Neural progenitor cell (in vitro differentiated cells): Measurements from ENCODE around the gene NAA35. TPM values are rescaled to one million over a fixed set of nuclear protein-coding genes. Genes with fewer than 3 reads are reported as not detected.

Experiments
- DNase-seq: peaks from one replicate; pipeline ENCODE4 v3.0.0-alpha.2; 2016; ENCODE audit warnings: low spot score
- H2AFZ ChIP-seq: fragments of 200-600 bp; sonication (generic); replicated peaks from 2 replicates; pipeline ENCODE4 v1.6.1; 2016; ENCODE audit warnings: antibody characterized with exemption
- H3F3A ChIP-seq: fragments of 200-600 bp; sonication (generic); 2 replicates; pipeline ENCODE4 v1.6.1; 2016; ENCODE audit warnings: antibody characterized with exemption, low read depth
- H3K27ac ChIP-seq: fragments of 200-600 bp; sonication (generic); 2 replicates; pipeline ENCODE4 v1.5.1; 2016; ENCODE audit warnings: mild to moderate bottlenecking
- H3K27me3 ChIP-seq: fragments of 200-600 bp; sonication (generic); 2 replicates; pipeline ENCODE4 v1.6.1; 2016; ENCODE audit warnings: mild to moderate bottlenecking, moderate library complexity
- H3K36me3 ChIP-seq: fragments of 200-600 bp; sonication (generic); 2 replicates; pipeline ENCODE4 v1.5.1; 2016
- H3K4me1 ChIP-seq: fragments of 200-600 bp; sonication (generic); 2 replicates; pipeline ENCODE4 v1.6.1; 2016; ENCODE audit warnings: mixed run types
- H3K4me2 ChIP-seq: fragments of 200-600 bp; sonication (generic); 2 replicates; pipeline ENCODE4 v1.6.1; 2016
- H3K4me3 ChIP-seq: fragments of 200-600 bp; sonication (generic); 2 replicates; pipeline ENCODE4 v1.5.1; 2016
- H3K79me2 ChIP-seq: fragments of 200-600 bp; sonication (generic); 2 replicates; pipeline ENCODE4 v1.6.1; 2016; ENCODE audit warnings: low read depth
- H3K9ac ChIP-seq: fragments of 200-600 bp; sonication (generic); 2 replicates; pipeline ENCODE4 v1.6.1; 2016
- H3K9me3 ChIP-seq: fragments of 200-600 bp; sonication (generic); 2 replicates; pipeline ENCODE4 v1.5.1; 2016; ENCODE audit warnings: low read depth
- H4K20me1 ChIP-seq: fragments of 200-600 bp; sonication (generic); 2 replicates; pipeline ENCODE4 v1.6.1; 2016; ENCODE audit warnings: low read depth
- H3K27ac Mint-ChIP-seq: 3 replicates; pipeline ENCODE4 v1.8.0; 2021; ENCODE audit warnings: mixed read lengths
- H3K27me3 Mint-ChIP-seq: 2 replicates; pipeline ENCODE4 v1.8.0; 2022; ENCODE audit warnings: low read depth, mild to moderate bottlenecking, inconsistent platforms, moderate library complexity, mixed read lengths; ENCODE audit not compliant: insufficient read depth
- H3K36me3 Mint-ChIP-seq: 3 replicates; pipeline ENCODE4 v1.8.0; 2021; ENCODE audit warnings: mixed read lengths
- H3K4me1 Mint-ChIP-seq: 3 replicates; pipeline ENCODE4 v1.8.0; 2021; ENCODE audit warnings: mixed read lengths
- H3K4me3 Mint-ChIP-seq: 3 replicates; pipeline ENCODE4 v1.8.0; 2021; ENCODE audit warnings: mild to moderate bottlenecking, moderate library complexity, mixed read lengths
- H3K9me3 Mint-ChIP-seq: 3 replicates; pipeline ENCODE4 v1.8.0; 2020; ENCODE audit warnings: mixed read lengths
- CTCF ChIP-seq: fragments of 200-600 bp; sonication (generic); IDR thresholded peaks from 2 replicates; pipeline ENCODE4 v1.5.1; 2017; ENCODE audit warnings: antibody characterized with exemption, mild to moderate bottlenecking
- EZH2 ChIP-seq: fragments of 200-600 bp; sonication (generic); IDR thresholded peaks from 2 replicates; pipeline ENCODE4 v1.6.1; 2017; ENCODE audit warnings: antibody characterized with exemption, mild to moderate bottlenecking, moderate library complexity
- EZH2phosphoT487 ChIP-seq: fragments of 200-600 bp; sonication (generic); IDR thresholded peaks from 2 replicates; pipeline ENCODE4 v1.6.1; 2017; ENCODE audit warnings: antibody characterized with exemption
- total RNA-seq: library from RNA; depleted of rRNA; stranded (reverse); fragments of >200 nt; gene quantifications from 2 replicates; pipeline ENCODE4 v1.2.3, GENCODE V29; 2015; ENCODE audit warnings: low replicate concordance

The NAA35 gene
- total RNA-seq, 1 donor from 2014 or later: 60.7 TPM

DNA sequence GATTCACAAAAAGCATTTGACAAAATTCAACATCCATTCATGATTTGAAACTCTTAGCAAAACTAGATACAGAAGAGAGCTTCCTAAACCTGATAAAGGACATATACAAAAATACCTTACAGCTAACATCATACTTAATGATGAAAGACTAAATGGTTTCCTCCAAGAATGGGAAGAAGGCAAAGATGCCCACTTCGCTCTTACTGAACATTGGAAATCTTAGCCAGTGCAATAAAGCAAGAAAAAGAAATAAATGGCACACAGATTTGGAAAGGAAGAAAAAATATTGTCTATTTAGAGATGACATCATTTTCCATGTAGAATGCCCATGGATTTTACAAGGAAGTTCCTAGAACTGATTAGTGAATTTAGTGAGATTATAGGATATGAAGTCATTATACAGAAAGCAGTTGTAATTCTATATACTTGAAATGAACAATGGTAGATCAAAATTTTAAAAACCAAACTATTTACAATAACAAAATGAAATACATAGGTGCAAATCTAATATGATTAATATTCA lies 64.4 kb downstream of the NAA35 start:
- H3K27ac ChIP-seq: no peak overlapping the region
- Mint-ChIP-seq H3K27me3 (no peaks in the 10 kb centered on the region), H3K27ac (no peak overlapping the region), H3K4me3 (no peak overlapping the region), H3K36me3 (peaks cover 69% of the 10 kb centered on the region), H3K9me3 (peaks cover 34% of the 10 kb centered on the region), H3K4me1 (no peaks in the 10 kb centered on the region)
- H3K79me2 ChIP-seq: peaks cover 5% of the 10 kb centered on the region
- H2AFZ ChIP-seq: no peak overlapping the region
- no peak for DNase-seq
- H3K9me3 ChIP-seq: no peaks in the 10 kb centered on the region
- H3F3A ChIP-seq: no peaks in the 10 kb centered on the region
- no peak overlapping the region for H3K9ac ChIP-seq
- H4K20me1 ChIP-seq: no peaks in the 10 kb centered on the region
- H3K27me3 ChIP-seq: no peaks in the 10 kb centered on the region
- H3K4me1 ChIP-seq: no peaks in the 10 kb centered on the region
- no peak overlapping the region for H3K4me2 ChIP-seq
- no peak for TF ChIP-seq EZH2
- TF ChIP-seq CTCF: no peak
- no peak for TF ChIP-seq EZH2phosphoT487
- H3K36me3 ChIP-seq: peaks cover 36% of the 10 kb centered on the region
- H3K4me3 ChIP-seq: no peak overlapping the region

- Mint-ChIP-seq H3K27me3 (peaks cover 2% of the 10 kb centered on the region), H3K36me3 (peaks cover 46% of the 10 kb centered on the region), H3K4me1 (no peaks in the 10 kb centered on the region), H3K27ac (no peak overlapping the region), H3K4me3 (no peak overlapping the region), H3K9me3 (peaks cover 17% of the 10 kb centered on the region)
- Histone ChIP-seq H3K9ac (no peak overlapping the region), H3K36me3 (peaks cover 25% of the 10 kb centered on the region), H3K27ac (no peak overlapping the region), H3K27me3 (no peaks in the 10 kb centered on the region), H3K79me2 (no peaks in the 10 kb centered on the region), H2AFZ (no peak overlapping the region), H3F3A (no peaks in the 10 kb centered on the region), H3K4me2 (no peak overlapping the region), H3K4me3 (no peak overlapping the region), H3K4me1 (no peaks in the 10 kb centered on the region), H4K20me1 (no peaks in the 10 kb centered on the region), H3K9me3 (no peaks in the 10 kb centered on the region)
- TF ChIP-seq CTCF: no peak
- no peak for TF ChIP-seq EZH2
- no peak for TF ChIP-seq EZH2phosphoT487
- no peak for DNase-seq
Observed at GRCh38 chr9:86009133-86009532, 68.2 kb downstream of the NAA35 start.

GRCh38 chr9:86020731-86021130 lies 79.8 kb downstream of the NAA35 start:
- H3K9me3 Mint-ChIP-seq: no peaks in the 10 kb centered on the region
- no peaks in the 10 kb centered on the region for H3K27me3 Mint-ChIP-seq
- peaks cover 8% of the 10 kb centered on the region for H3K4me1 Mint-ChIP-seq
- Histone ChIP-seq H3K4me3 (no peak overlapping the region), H3K9ac (no peak overlapping the region), H3K27me3 (no peaks in the 10 kb centered on the region), H3K9me3 (no peaks in the 10 kb centered on the region), H2AFZ (no peak overlapping the region), H3K4me1 (peaks cover 3% of the 10 kb centered on the region), H3K27ac (no peak overlapping the region), H3K36me3 (peaks cover 19% of the 10 kb centered on the region), H3K4me2 (no peak overlapping the region), H4K20me1 (no peaks in the 10 kb centered on the region), H3F3A (peaks cover 11% of the 10 kb centered on the region), H3K79me2 (no peaks in the 10 kb centered on the region)
- no peak overlapping the region for H3K27ac Mint-ChIP-seq
- peaks cover 39% of the 10 kb centered on the region for H3K36me3 Mint-ChIP-seq
- TF ChIP-seq EZH2phosphoT487: no peak
- TF ChIP-seq CTCF: no peak
- no peak for TF ChIP-seq EZH2
- H3K4me3 Mint-ChIP-seq: no peak overlapping the region
- no peak for DNase-seq
